C4-2B (cell line): ENCODE results near the gene PARP16.

Source experiments
- H3K27ac ChIP-seq: fragments of 450-650 bp; 2 replicates; pipeline ENCODE4 v1.5.1; 2017
- ZFX ChIP-seq: fragments of 450-650 bp; IDR thresholded peaks from 2 replicates; pipeline ENCODE4 v1.6.1; 2017
- TF ChIP-seq, protein P1 (sequence below): fragments of 450-650 bp; conservative IDR thresholded peaks from 2 replicates; pipeline ENCODE4 v1.5.1; 2017; ENCODE audit warnings: mild to moderate bottlenecking

The PARP16 gene

DNA sequence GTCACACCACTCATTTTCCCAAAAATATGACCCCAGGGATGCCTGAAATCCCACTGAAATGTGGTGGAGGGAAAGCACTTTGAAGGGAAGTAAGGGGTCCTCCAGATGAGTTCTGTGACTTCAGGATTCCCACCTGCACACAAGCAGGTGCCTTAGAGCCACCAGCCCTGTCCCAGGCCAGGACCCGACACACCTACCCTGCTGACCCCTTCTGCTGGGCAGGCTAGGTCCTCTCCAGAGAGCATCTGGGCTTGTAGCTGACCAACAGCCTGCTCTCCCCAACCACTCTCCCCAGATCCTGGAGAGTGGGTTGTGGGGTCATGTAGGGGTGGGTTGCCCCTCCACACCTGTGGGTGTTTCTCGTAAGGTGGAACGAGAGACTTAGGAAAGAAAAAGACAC, 60.5 kb downstream of the PARP16 start:
- TF ChIP-seq ZFX: no peak
- TF ChIP-seq, protein P1, sequence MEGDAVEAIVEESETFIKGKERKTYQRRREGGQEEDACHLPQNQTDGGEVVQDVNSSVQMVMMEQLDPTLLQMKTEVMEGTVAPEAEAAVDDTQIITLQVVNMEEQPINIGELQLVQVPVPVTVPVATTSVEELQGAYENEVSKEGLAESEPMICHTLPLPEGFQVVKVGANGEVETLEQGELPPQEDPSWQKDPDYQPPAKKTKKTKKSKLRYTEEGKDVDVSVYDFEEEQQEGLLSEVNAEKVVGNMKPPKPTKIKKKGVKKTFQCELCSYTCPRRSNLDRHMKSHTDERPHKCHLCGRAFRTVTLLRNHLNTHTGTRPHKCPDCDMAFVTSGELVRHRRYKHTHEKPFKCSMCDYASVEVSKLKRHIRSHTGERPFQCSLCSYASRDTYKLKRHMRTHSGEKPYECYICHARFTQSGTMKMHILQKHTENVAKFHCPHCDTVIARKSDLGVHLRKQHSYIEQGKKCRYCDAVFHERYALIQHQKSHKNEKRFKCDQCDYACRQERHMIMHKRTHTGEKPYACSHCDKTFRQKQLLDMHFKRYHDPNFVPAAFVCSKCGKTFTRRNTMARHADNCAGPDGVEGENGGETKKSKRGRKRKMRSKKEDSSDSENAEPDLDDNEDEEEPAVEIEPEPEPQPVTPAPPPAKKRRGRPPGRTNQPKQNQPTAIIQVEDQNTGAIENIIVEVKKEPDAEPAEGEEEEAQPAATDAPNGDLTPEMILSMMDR: no peak

DNA sequence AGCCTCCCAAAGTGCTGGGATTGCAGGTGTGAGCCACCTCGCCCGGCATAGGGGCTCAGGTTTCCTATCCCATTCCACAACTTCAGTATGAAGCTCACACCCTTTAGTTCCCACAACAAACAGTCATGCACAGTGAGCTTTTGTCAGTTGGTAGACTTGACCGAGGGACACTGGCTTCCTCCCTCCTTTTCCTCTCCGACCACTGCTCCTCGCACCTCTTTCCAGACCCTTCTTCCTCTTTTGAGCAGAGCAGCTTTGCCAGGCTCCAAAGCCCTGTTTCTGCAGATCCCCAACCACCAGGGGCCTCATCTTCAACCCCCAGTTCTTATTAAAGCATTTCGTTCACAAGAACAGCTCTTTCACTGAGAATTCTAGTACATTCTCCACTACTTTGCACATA, 62.7 kb downstream of the PARP16 start:
- TF ChIP-seq ZFX: no peak
- TF ChIP-seq, protein P1: no peak
- H3K27ac ChIP-seq: no peak overlapping the region

More for the DNA sequence above, 60.5 kb downstream of the PARP16 start:
- H3K27ac ChIP-seq: no peak overlapping the region

DNA sequence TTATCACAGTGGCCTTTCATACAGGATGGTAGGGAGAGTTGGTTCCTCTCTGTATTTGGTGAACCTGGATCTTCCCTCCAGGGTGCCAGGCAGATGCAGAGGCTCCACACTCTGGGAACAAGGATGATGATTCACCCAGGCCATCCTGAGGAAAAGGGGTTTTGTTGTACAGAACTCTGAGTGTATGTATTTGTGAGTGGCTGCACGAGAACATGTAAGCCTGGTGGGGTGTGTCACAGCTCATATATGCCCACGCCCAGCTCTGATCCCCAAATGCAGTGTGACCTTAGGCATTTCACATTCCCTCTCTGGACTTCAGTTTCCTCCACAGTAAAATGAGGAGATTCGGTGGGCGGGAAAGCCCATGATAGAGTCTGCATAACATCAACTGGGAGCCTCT, 63.8 kb downstream of the PARP16 start:
- no peak overlapping the region for H3K27ac ChIP-seq
- TF ChIP-seq, protein P1: no peak
- TF ChIP-seq ZFX: no peak

DNA sequence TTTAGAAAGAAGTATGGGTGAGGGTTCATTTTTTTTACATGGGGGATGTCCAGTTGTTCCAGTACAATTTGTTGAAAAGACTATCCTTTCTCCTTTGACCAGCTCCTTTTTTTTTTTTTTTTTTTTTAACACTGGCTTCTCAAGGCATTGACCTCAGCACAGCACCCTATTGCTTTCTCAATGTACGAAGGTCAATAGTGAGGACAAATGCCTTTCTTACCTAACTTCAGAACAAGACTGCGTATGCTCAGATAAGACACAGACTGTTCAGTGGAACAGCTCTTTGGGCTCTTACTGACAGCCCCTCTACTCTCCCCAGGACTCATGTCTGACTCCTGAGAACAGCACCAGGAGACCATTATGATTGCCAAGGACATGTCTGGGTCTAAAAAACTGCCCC, 65.0 kb downstream of the PARP16 start:
- no peak overlapping the region for H3K27ac ChIP-seq
- TF ChIP-seq ZFX: no peak
- TF ChIP-seq, protein P1: no peak

DNA sequence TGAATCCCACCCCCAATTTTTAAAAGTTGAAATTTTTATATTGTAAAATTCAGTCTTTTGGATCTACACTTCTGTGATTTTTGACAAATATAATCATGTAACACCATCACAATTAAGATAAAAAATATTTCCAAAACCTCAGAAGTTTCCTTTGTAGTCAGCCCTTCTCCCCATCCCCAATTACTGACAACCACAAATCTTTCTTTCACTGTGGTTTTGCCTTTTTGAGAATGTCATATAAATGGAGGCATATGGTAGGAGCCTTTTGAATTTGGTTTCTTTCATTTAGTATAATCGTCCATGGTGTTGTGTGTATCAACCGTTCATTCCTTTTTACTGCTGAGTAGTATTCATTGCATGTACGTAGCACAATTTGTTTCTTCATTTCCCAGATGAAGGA, 67.5 kb downstream of the PARP16 start:
- H3K27ac ChIP-seq: no peak overlapping the region
- TF ChIP-seq, protein P1: no peak
- TF ChIP-seq ZFX: no peak

DNA sequence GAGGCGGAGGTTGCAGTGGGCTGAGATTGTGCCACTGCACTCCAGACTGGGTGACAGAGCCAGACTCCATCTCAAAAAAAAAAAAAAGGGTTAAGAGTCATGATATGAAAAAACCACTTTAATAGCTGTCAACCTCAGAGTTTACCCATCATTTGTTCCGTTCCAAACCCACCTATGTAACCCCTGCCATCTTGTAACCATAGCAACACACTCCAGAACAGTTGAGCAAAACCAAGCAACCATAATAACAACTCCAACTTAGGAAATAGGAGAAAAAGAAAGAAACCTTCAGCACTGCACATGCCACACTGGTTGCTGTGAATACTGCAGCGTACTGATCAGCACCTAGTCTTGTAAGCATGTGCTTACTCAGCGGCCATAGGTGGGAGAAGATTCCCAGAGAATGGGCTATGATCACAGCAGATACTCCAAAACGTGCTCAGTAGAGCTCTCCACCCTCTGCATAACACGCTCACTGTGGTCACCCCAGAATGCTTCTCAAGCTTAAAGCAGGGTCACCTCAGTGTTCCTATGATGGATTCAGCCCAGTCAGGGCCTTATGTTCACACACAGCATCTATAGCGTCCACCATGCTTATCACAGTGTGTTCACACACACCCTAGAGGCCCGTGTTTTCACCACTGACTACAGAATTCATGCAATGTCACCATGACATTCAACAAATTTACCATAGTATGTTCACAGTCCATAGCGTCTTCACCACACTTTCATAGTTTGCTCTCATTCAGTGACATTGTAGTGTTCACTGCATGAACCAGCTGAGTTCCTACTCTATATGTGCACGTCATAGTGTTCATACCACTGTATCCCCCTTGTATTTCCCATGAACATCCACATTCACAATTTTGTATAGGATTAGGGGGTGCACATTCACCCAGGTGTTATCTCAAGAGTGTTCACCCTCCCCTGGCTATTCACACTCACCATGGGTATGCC, 68.9 kb downstream of the PARP16 start:
- H3K27ac ChIP-seq: no peak overlapping the region
- TF ChIP-seq ZFX: no peak
- TF ChIP-seq, protein P1: no peak

DNA sequence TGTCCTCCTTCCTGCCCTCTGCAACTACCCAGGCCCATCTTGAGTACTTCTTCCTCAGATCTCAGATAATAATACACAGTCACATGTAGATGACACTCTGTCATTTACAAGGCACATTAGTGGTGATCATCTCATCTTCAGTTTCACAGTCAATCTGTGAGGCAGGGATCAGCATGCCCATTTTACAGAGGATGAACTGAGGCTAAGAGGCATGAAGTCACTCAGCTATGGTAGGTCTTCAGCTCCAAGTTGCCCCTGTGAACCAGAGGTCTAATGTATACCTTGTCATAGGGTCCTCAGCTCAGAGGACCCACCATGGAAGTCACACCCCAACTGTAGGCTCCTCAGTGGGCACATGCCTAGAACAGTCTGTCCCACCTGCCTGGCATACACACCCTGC, 71.2 kb downstream of the PARP16 start:
- no peak for TF ChIP-seq ZFX
- TF ChIP-seq, protein P1: no peak
- H3K27ac ChIP-seq: no peak overlapping the region
